ENCODE measurements around the gene SPTY2D1.
"Not testable (repeated sequence)": the region's sequence is repeated elsewhere in the genome, so short reads cannot be mapped to it uniquely, and the experiment has no call there.

DNA sequence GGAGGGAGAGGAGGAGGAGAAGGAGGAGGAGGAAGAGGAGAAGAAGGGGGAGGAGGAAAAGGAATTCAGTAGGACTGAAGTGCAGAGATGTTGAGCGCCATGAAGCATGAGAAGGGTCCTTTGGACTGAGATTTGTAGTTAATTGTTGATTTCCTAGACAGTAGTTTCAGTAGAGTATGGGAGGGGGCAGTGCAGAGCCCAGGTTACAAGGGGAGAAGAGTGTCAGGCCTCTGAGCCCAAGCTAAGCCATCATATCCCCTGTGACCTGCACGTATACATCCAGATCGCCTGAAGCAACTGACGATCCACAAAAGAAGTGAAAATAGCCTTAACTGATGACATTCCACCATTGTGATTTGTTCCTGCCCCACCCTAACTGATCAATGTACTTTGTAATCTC lies 8.9 kb upstream of the SPTY2D1 start:
- not testable (repeated sequence) for TF ChIP-seq EZH2phosphoT487 (IDR thresholded peaks at IDR 0.05; ENCODE audit: insufficient read depth, low read depth); EZH2 (IDR thresholded peaks at IDR 0.05; ENCODE audit: insufficient read depth, poor library complexity, severe bottlenecking)

All from GM23248 (cell line).